Mesendoderm (in vitro differentiated cells): ENCODE data around the gene DLX2.
A peak's percentile ranks its signal among the peaks of the same experiment; 100 is the strongest.

Experiments used
- DNase-seq: peaks from one replicate; pipeline ENCODE4 v3.0.0; 2013
- H2AK5ac ChIP-seq: 2 replicates; pipeline ENCODE4 v1.6.1; 2013; ENCODE audit warnings: low read length, inconsistent platforms
- H2BK120ac ChIP-seq: 2 replicates; pipeline ENCODE4 v1.6.1; 2013; ENCODE audit warnings: low read depth, mild to moderate bottlenecking, low read length, moderate library complexity, mixed read lengths
- H2BK15ac ChIP-seq: replicated peaks from 2 replicates; pipeline ENCODE4 v1.6.1; 2013; ENCODE audit warnings: low read depth, mild to moderate bottlenecking, moderate library complexity
- H2BK5ac ChIP-seq: 2 replicates; pipeline ENCODE4 v1.6.1; 2013; ENCODE audit warnings: low read length, inconsistent platforms
- H3K18ac ChIP-seq: 2 replicates; pipeline ENCODE4 v1.6.1; 2013; ENCODE audit warnings: mild to moderate bottlenecking, low read length, mixed read lengths
- H3K23ac ChIP-seq: one replicate; pipeline ENCODE4 v1.6.1; 2013; ENCODE audit warnings: low read length
- H3K27ac ChIP-seq: 2 replicates; pipeline ENCODE4 v1.5.1; 2013; ENCODE audit warnings: low read depth, mild to moderate bottlenecking, inconsistent platforms, low read length, moderate library complexity
- H3K27me3 ChIP-seq: 2 replicates; pipeline ENCODE4 v1.6.1; 2013; ENCODE audit warnings: low read length, control low read depth, mild to moderate bottlenecking, inconsistent platforms; ENCODE audit not compliant: insufficient read depth, poor library complexity
- H3K36me3 ChIP-seq: 2 replicates; pipeline ENCODE4 v1.6.1; 2013; ENCODE audit warnings: low read length, inconsistent platforms; ENCODE audit not compliant: control insufficient read depth, insufficient read depth
- H3K4ac ChIP-seq: one replicate; pipeline ENCODE4 v1.6.1; 2013; ENCODE audit warnings: low read depth, mild to moderate bottlenecking, low read length, moderate library complexity
- H3K4me1 ChIP-seq: 2 replicates; pipeline ENCODE4 v1.6.1; 2013; ENCODE audit warnings: low read depth, low read length, inconsistent platforms; ENCODE audit not compliant: control insufficient read depth
- H3K4me2 ChIP-seq: 2 replicates; pipeline ENCODE4 v1.6.1; 2013; ENCODE audit warnings: low read length
- H3K4me3 ChIP-seq: 2 replicates; pipeline ENCODE4 v1.5.1; 2013; ENCODE audit warnings: mild to moderate bottlenecking, low read length
- H3K56ac ChIP-seq: one replicate; pipeline ENCODE4 v1.6.1; 2013; ENCODE audit warnings: low read length
- H3K79me1 ChIP-seq: 2 replicates; pipeline ENCODE4 v1.6.1; 2013; ENCODE audit warnings: low read length, inconsistent platforms
- H3K79me2 ChIP-seq: 2 replicates; pipeline ENCODE4 v1.6.1; 2013; ENCODE audit warnings: mild to moderate bottlenecking, low read length; ENCODE audit not compliant: control insufficient read depth, insufficient read depth
- H3K9ac ChIP-seq: 2 replicates; pipeline ENCODE4 v1.6.1; 2013; ENCODE audit warnings: low read length, inconsistent platforms
- H4K5ac ChIP-seq: one replicate; pipeline ENCODE4 v1.6.1; 2013; ENCODE audit warnings: low read length
- H4K8ac ChIP-seq: one replicate; pipeline ENCODE4 v1.6.1; 2013; ENCODE audit warnings: low read depth, mild to moderate bottlenecking, control low read depth, low read length, moderate library complexity
- WGBS: extraction: QIAGEN DNeasy Blood & Tissue Kit; methylation state at CpG from one replicate; pipeline ENCODE4 v1.1.7; 2013; ENCODE audit warnings: low lambda C conversion rate, missing lambda C conversion rate; ENCODE audit not compliant: insufficient coverage; ENCODE audit errors: extremely low coverage; 5-methylcytosine and 5-hydroxymethylcytosine counted together

Gene DLX2

DNA sequence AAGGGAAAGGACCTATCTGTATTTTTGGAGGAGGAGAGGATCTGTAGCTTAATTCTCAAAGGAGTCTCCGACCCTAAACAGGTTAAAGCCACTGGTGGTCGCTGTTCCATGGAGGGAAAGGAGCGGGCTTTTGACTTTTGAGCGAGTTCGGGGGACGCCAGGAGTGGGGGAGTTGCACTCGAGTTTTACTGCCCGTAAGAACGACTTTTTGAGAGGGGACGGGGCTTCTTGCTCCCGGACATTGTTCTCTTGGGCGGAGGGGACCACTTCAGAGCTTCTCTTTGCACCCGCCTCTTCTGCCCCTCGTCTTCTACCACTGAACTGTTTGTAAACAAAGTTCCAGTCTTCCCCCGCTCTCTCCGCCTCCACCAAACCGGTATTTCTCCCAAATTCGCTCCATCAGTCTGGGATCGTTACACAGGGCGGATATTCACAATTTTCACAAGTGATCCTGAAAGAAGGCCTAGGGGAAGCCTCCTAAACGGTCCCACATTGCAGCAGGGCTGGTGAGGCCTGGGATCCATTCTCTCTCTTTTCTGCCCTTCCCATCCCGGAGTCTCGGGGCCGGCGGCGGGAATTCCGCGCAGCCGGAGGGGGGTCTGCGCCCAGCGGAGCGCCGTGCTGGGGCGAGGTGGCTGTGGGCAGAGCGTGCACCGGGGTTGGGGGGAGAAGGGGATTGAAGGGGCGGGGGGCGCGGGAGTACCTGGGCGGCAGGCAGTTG is 6.6 kb downstream of the DLX2 start:
- Histone ChIP-seq H3K79me1 (no peaks in the 10 kb centered on the region), H3K4me2 (peak overlapping the region; percentile 85), H3K27me3 (peaks cover 52% of the 10 kb centered on the region), H3K4me1 (peaks cover 6% of the 10 kb centered on the region), H2AK5ac (no peak overlapping the region), H3K18ac (no peak overlapping the region), H4K5ac (no peak overlapping the region), H2BK120ac (no peak overlapping the region), H3K4ac (no peak overlapping the region), H2BK15ac (no peak overlapping the region), H3K27ac (no peak overlapping the region), H4K8ac (no peak overlapping the region), H3K23ac (no peak overlapping the region), H2BK5ac (no peak overlapping the region), H3K79me2 (no peaks in the 10 kb centered on the region), H3K9ac (peak overlapping the region; percentile 60), H3K56ac (peak overlapping the region; percentile 72), H3K36me3 (no peaks in the 10 kb centered on the region), H3K4me3 (peak overlapping the region; percentile 41)
- no CpG with 5 or more reads among the region's 40 CpGs for WGBS
- DNase-seq: peak; percentile 49

DNA sequence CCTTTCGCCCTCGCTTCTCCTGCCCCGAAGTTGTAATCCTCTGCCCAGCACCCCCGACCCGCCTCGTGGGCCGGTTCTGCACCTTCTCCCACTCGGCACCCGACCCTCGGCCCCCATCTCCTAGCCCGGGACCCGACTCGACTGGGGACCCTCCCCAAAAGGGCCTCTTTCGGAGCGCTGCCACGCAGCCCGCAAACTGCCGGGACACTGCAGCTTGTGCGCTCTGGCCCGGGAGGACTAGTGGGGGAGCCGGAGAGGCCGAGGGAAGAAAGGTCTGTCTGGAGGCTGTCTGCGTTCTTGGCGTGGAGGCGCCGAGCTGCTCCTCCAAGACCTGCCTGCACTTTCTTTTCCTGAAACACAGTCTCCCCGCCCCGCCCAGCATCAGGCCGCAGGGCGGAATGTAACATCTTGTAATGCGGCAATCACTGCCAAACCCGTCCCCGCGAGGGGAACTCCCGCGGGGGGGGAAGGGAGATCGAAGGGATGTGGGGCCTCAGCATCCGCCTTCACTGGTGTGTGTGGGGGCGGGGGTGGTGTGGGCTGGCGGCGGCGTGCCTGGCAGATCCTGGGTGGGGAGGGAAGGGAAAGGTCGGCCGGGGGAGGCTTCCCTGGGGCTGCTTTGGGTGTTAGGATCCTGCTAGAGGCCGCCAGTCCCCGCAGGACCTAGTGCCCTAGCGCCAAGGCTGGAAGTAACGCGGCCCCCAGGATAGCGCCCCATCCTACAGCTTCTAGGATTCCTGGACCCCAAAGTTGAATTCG is 7.4 kb downstream of the DLX2 start:
- Histone ChIP-seq H3K9ac (peak overlapping the region; percentile 40), H3K79me1 (no peaks in the 10 kb centered on the region), H3K4me2 (peak overlapping the region; percentile 17), H3K4me1 (peaks cover 6% of the 10 kb centered on the region), H3K27ac (no peak overlapping the region), H4K5ac (no peak overlapping the region), H2BK15ac (no peak overlapping the region), H3K4me3 (peak overlapping the region; percentile 2), H2BK120ac (no peak overlapping the region), H3K36me3 (no peaks in the 10 kb centered on the region), H2BK5ac (no peak overlapping the region), H3K23ac (no peak overlapping the region), H3K79me2 (no peaks in the 10 kb centered on the region), H3K4ac (no peak overlapping the region), H4K8ac (no peak overlapping the region), H3K27me3 (peaks cover 52% of the 10 kb centered on the region), H2AK5ac (no peak overlapping the region), H3K56ac (peak overlapping the region; percentile 19), H3K18ac (no peak overlapping the region)
- DNase-seq: peak; percentile 91
- WGBS: no CpG with 5 or more reads among the region's 51 CpGs

GRCh38 chr2:172094294-172095145 is 8.2 kb downstream of the DLX2 start:
- H2BK5ac ChIP-seq: no peak overlapping the region
- H3K79me1 ChIP-seq: no peaks in the 10 kb centered on the region
- no peak overlapping the region for H4K5ac ChIP-seq
- H3K27ac ChIP-seq: no peak overlapping the region
- H4K8ac ChIP-seq: no peak overlapping the region
- H3K4me2 ChIP-seq: peak overlapping the region; percentile 17
- no peak overlapping the region for H3K23ac ChIP-seq
- peaks cover 6% of the 10 kb centered on the region for H3K4me1 ChIP-seq
- no peak overlapping the region for H3K4ac ChIP-seq
- DNase-seq: peak; percentile 40
- peak overlapping the region; percentile 26 for H3K4me3 ChIP-seq
- H2BK15ac ChIP-seq: no peak overlapping the region
- H2AK5ac ChIP-seq: no peak overlapping the region
- H2BK120ac ChIP-seq: no peak overlapping the region
- peak overlapping the region; percentile 19 for H3K56ac ChIP-seq
- no CpG with 5 or more reads among the region's 66 CpGs for WGBS
- H3K36me3 ChIP-seq: no peaks in the 10 kb centered on the region
- H3K27me3 ChIP-seq: peaks cover 54% of the 10 kb centered on the region
- H3K9ac ChIP-seq: no peak overlapping the region
- H3K18ac ChIP-seq: peak overlapping the region; percentile 23
- H3K79me2 ChIP-seq: no peaks in the 10 kb centered on the region

- H3K56ac ChIP-seq: no peak overlapping the region
- no peak overlapping the region for H3K27ac ChIP-seq
- H3K18ac ChIP-seq: no peak overlapping the region
- peaks cover 6% of the 10 kb centered on the region for H3K4me1 ChIP-seq
- WGBS: no CpG with 5 or more reads among the region's 18 CpGs
- H2BK120ac ChIP-seq: no peak overlapping the region
- H3K23ac ChIP-seq: no peak overlapping the region
- no peak overlapping the region for H2BK15ac ChIP-seq
- no peaks in the 10 kb centered on the region for H3K79me2 ChIP-seq
- H3K36me3 ChIP-seq: no peaks in the 10 kb centered on the region
- no peak overlapping the region for H4K8ac ChIP-seq
- H3K79me1 ChIP-seq: no peaks in the 10 kb centered on the region
- DNase-seq: no peak
- H3K4me3 ChIP-seq: no peak overlapping the region
- no peak overlapping the region for H4K5ac ChIP-seq
- peaks cover 62% of the 10 kb centered on the region for H3K27me3 ChIP-seq
- H2AK5ac ChIP-seq: no peak overlapping the region
- no peak overlapping the region for H3K4me2 ChIP-seq
- H3K4ac ChIP-seq: no peak overlapping the region
- H2BK5ac ChIP-seq: no peak overlapping the region
- H3K9ac ChIP-seq: no peak overlapping the region
These were observed 9.0 kb downstream of the DLX2 start for GRCh38 chr2:172093416-172094293.

- Histone ChIP-seq H3K9ac (no peak overlapping the region), H3K4me2 (no peak overlapping the region), H3K27me3 (peaks cover 70% of the 10 kb centered on the region), H2AK5ac (no peak overlapping the region), H3K4me1 (peaks cover 3% of the 10 kb centered on the region), H2BK120ac (no peak overlapping the region), H2BK5ac (no peak overlapping the region), H3K4ac (no peak overlapping the region), H3K79me2 (no peaks in the 10 kb centered on the region), H3K27ac (no peak overlapping the region), H3K56ac (no peak overlapping the region), H4K5ac (no peak overlapping the region), H3K79me1 (no peaks in the 10 kb centered on the region), H4K8ac (no peak overlapping the region), H3K36me3 (no peaks in the 10 kb centered on the region), H3K18ac (no peak overlapping the region), H2BK15ac (no peak overlapping the region), H3K23ac (no peak overlapping the region), H3K4me3 (no peak overlapping the region)
- no CpG with 5 or more reads among the region's 19 CpGs for WGBS
- DNase-seq: no peak
These were observed 9.8 kb downstream of the DLX2 start for GRCh38 chr2:172092716-172093415.
